ENCODE results near the gene PLA2G4E. TPM values are rescaled to one million over a fixed set of nuclear protein-coding genes. Genes with fewer than 3 reads are reported as not detected.
A peak's percentile ranks its signal among the peaks of the same experiment; 100 is the strongest.

The PLA2G4E gene
- total and polyA plus RNA-seq, 2 of the 13 experiments (the other 11 are each of a cell fraction or from before 2014, with no cell fraction given): not detected

GRCh38 chr15:42057799-42058646, 37.2 kb upstream of the PLA2G4E start:
- no peak overlapping the region for H3K27ac ChIP-seq (ENCODE audit: extremely low read length, insufficient read depth, low read length)
- peak overlapping the region; percentile 79 for H3K4me2 ChIP-seq (ENCODE audit: low read depth, low read length)
- in situ Hi-C loops (cut with HindIII; ENCODE audit: extremely low pct_ligation_motif_present, low pct_unique_long_range_greater_than_20kb) (loop anchor here (5.0 kb wide), 1 partner anchor 71 kb away; no protein-coding TSS in a partner anchor), intact Hi-C loops (cut with micrococcal nuclease; ENCODE audit: unreplicated experiment) (loop anchor here (1.0 kb wide), 1 partner anchor 8 kb away; no protein-coding TSS in a partner anchor)
- no peaks in the 10 kb centered on the region for H3K36me3 ChIP-seq (replicated peaks in 1 of 2; ENCODE audit: control insufficient read depth in 1 of 2, insufficient read depth in 2 of 2, low read length in 2 of 2)
- H3K9ac ChIP-seq (ENCODE audit: insufficient read depth, low read depth, low read length): no peak overlapping the region
- no peaks in the 10 kb centered on the region for H3K9me3 ChIP-seq (ENCODE audit: low read length)
- CTCF ChIA-PET (ENCODE audit: low intra/inter-chr PET ratio, low total read pairs): interaction anchor here (1.5 to 4.3 kb wide), 2 partner anchors 26 to 69 kb away, joined by 5 to 39 read pairs; no protein-coding TSS in a partner anchor
- H3K27me3 ChIP-seq (ENCODE audit: control insufficient read depth in 1 of 2, insufficient read depth in 2 of 2, low read length in 2 of 2): 0 out of 5 replicates have a peak, but pooled peaks cover 0 to 7% of the 10 kb centered on the region in 2 experiments
- H3K4me3 ChIP-seq (replicated peaks in 1 of 3; ENCODE audit: insufficient read depth in 1 of 3, low read depth in 2 of 3, low read length in 3 of 3): peak overlapping the region in 2 of 3 experiments; percentile 17 to 45; a peak in 3 of 6 replicates
- FAIRE-seq: no peak
- 39% methylated on average over 6 of the region's 6 CpGs for WGBS (ENCODE audit: low lambda C conversion rate)
- no peak for ATAC-seq
- H3K4me1 ChIP-seq (ENCODE audit: insufficient read depth, low read length): peaks cover 51% of the 10 kb centered on the region
- no peak for DNase-seq (ENCODE audit: low spot score)
- POLR2A ChIA-PET: interaction anchor here (1.8 kb wide), 1 partner anchor 85 kb away, joined by 5 read pairs; the partner anchor contains the start of gene EHD4
- H4K20me1 ChIP-seq (ENCODE audit: insufficient read depth, low read length): no peaks in the 10 kb centered on the region
- no TSS peak for BruUV-seq (replicated peaks)
- H3K79me2 ChIP-seq (ENCODE audit: insufficient read depth, low read length): no peaks in the 10 kb centered on the region
- no peak overlapping the region for H2AFZ ChIP-seq (ENCODE audit: low read length)
- no peak for TF ChIP-seq THAP8 (CRISPR knock-in tag; IDR thresholded peaks at IDR 0.05; ENCODE audit: borderline replicate concordance)
- no peak for TF ChIP-seq CHD2 (IDR thresholded peaks at IDR 0.05; ENCODE audit: low read depth, low read length)
- no peak for TF ChIP-seq BCL3 (CRISPR knock-in tag; IDR thresholded peaks at IDR 0.05)
- TF ChIP-seq ZNF510 (CRISPR knock-in tag; IDR thresholded peaks at IDR 0.05; ENCODE audit: low read depth): no peak
- TF ChIP-seq HINFP (CRISPR knock-in tag; IDR thresholded peaks at IDR 0.05; ENCODE audit: low read depth): no peak
- TF ChIP-seq MATR3 (CRISPR knock-in tag; IDR thresholded peaks at IDR 0.05): no peak
- no peak for TF ChIP-seq DMTF1 (CRISPR knock-in tag; IDR thresholded peaks at IDR 0.05)
- TF ChIP-seq ZNF605 (CRISPR knock-in tag; IDR thresholded peaks at IDR 0.05): no peak
- no peak for TF ChIP-seq MTA1 (CRISPR knock-in tag; IDR thresholded peaks at IDR 0.05; ENCODE audit: borderline replicate concordance)
- TF ChIP-seq HMG20A (CRISPR knock-in tag; IDR thresholded peaks at IDR 0.05; ENCODE audit: borderline replicate concordance): no peak
- no peak for TF ChIP-seq TRAFD1 (CRISPR knock-in tag; IDR thresholded peaks at IDR 0.05; ENCODE audit: borderline replicate concordance)
- no peak for TF ChIP-seq ZNF710 (CRISPR knock-in tag; IDR thresholded peaks at IDR 0.05; ENCODE audit: borderline replicate concordance)

Data from HepG2 (cell line).